Right lobe of liver (tissue), 4 donors: ENCODE measurements around the gene ALG3.

ENCODE experiments used
- POLR2A ChIP-seq: fragments of 450-650 bp; IDR thresholded peaks from one replicate; pipeline ENCODE4 v1.6.1; 2017; ENCODE audit warnings: antibody characterized with exemption, mild to moderate bottlenecking
- TF ChIP-seq, protein P1 (sequence below), 4 donors: fragments of 200-600 bp in 3 of 4; fragments of 450-650 bp in 1 of 4; IDR thresholded peaks; one replicate each; pipeline versions ENCODE4 v1.5.1 to v1.8.0; 2016 to 2022; ENCODE audit warnings: antibody characterized with exemption in 4 of 4, mild to moderate bottlenecking in 2 of 4
- donor health status: DM: no; HTN: no; CAD: no.
- donor health status: DM: no; HTN: no; CAD: no.
- donor health status: DM: no; HTN: yes; CAD: no.

- TF ChIP-seq, protein P1, sequence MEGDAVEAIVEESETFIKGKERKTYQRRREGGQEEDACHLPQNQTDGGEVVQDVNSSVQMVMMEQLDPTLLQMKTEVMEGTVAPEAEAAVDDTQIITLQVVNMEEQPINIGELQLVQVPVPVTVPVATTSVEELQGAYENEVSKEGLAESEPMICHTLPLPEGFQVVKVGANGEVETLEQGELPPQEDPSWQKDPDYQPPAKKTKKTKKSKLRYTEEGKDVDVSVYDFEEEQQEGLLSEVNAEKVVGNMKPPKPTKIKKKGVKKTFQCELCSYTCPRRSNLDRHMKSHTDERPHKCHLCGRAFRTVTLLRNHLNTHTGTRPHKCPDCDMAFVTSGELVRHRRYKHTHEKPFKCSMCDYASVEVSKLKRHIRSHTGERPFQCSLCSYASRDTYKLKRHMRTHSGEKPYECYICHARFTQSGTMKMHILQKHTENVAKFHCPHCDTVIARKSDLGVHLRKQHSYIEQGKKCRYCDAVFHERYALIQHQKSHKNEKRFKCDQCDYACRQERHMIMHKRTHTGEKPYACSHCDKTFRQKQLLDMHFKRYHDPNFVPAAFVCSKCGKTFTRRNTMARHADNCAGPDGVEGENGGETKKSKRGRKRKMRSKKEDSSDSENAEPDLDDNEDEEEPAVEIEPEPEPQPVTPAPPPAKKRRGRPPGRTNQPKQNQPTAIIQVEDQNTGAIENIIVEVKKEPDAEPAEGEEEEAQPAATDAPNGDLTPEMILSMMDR (IDR thresholded peaks at IDR 0.05): peak; percentile 50 to 64 (median 54)
- TF ChIP-seq POLR2A: no peak
Measured at GRCh38 chr3:184289426-184289938, 40.7 kb upstream of the ALG3 start.
